GM23338 (cell line): ENCODE measurements around the gene DHRSX. TPM values are rescaled to one million over a fixed set of nuclear protein-coding genes. Genes with fewer than 3 reads are reported as not detected.

Experiments used
- ATAC-seq: fragments of 200-7000 bp; cut with Tn5 transposase; 3 replicates; pipeline ENCODE4 v1.9.1; 2020
- DNase-seq: peaks from one replicate; pipeline ENCODE4 v3.0.0-alpha.2; 2015; ENCODE audit warnings: low spot score
- H2AFZ ChIP-seq: fragments of 200-600 bp; sonication (generic); 2 replicates; pipeline ENCODE4 v1.8.0; 2016; ENCODE audit warnings: antibody characterized with exemption, mild to moderate bottlenecking, moderate library complexity
- H3F3A ChIP-seq: fragments of 200-600 bp; sonication (generic); replicated peaks from 2 replicates; pipeline ENCODE4 v1.8.0; 2017; ENCODE audit warnings: antibody characterized with exemption, mixed run types, low read depth
- H3K27ac ChIP-seq: fragments of 200-600 bp; sonication (generic); 2 replicates; pipeline ENCODE4 v1.6.1; 2016; ENCODE audit warnings: low read depth
- H3K27me3 ChIP-seq: fragments of 200-600 bp; sonication (generic); 2 replicates; pipeline ENCODE4 v1.8.0; 2016; ENCODE audit warnings: mild to moderate bottlenecking, mixed run types, moderate library complexity; ENCODE audit not compliant: insufficient read depth
- H3K36me3 ChIP-seq: fragments of 200-600 bp; sonication (generic); 2 replicates; pipeline ENCODE4 v1.8.0; 2016; ENCODE audit warnings: mild to moderate bottlenecking; ENCODE audit not compliant: insufficient read depth
- H3K4me1 ChIP-seq: fragments of 200-600 bp; sonication (generic); 2 replicates; pipeline ENCODE4 v1.8.0; 2016; ENCODE audit warnings: mild to moderate bottlenecking, moderate library complexity; ENCODE audit not compliant: insufficient read depth
- H3K4me2 ChIP-seq: fragments of 200-600 bp; sonication (generic); 2 replicates; pipeline ENCODE4 v1.7.1; 2017; ENCODE audit warnings: mixed run types
- H3K4me3 ChIP-seq: fragments of 200-600 bp; sonication (generic); 2 replicates; pipeline ENCODE4 v1.6.1; 2016; ENCODE audit warnings: mixed run types
- H3K79me2 ChIP-seq: fragments of 200-600 bp; sonication (generic); replicated peaks from 2 replicates; pipeline ENCODE4 v1.8.0; 2017; ENCODE audit warnings: mild to moderate bottlenecking; ENCODE audit not compliant: insufficient read depth
- H3K9me2 ChIP-seq: fragments of 200-600 bp; sonication (generic); 2 replicates; pipeline ENCODE4 v1.8.0; 2017; ENCODE audit not compliant: insufficient read depth
- H4K20me1 ChIP-seq: fragments of 200-600 bp; sonication (generic); replicated peaks from 2 replicates; pipeline ENCODE4 v1.8.0; 2017; ENCODE audit warnings: mild to moderate bottlenecking; ENCODE audit not compliant: insufficient read depth
- H3K27ac Mint-ChIP-seq: 2 replicates; pipeline ENCODE4 v1.8.0; 2020; ENCODE audit warnings: inconsistent platforms, mild to moderate bottlenecking, moderate library complexity, mixed read lengths
- H3K27me3 Mint-ChIP-seq: 3 replicates; pipeline ENCODE4 v1.8.0; 2022; ENCODE audit warnings: low read depth, mild to moderate bottlenecking, moderate library complexity, mixed read lengths, inconsistent platforms; ENCODE audit not compliant: insufficient read depth, poor library complexity
- H3K36me3 Mint-ChIP-seq: 3 replicates; pipeline ENCODE4 v1.8.0; 2021; ENCODE audit warnings: low read depth, mild to moderate bottlenecking, inconsistent platforms, moderate library complexity, mixed read lengths
- H3K4me1 Mint-ChIP-seq: 3 replicates; pipeline ENCODE4 v1.8.0; 2020; ENCODE audit warnings: mild to moderate bottlenecking, inconsistent platforms, mixed read lengths
- H3K4me3 Mint-ChIP-seq: 3 replicates; pipeline ENCODE4 v1.8.0; 2021; ENCODE audit warnings: moderate library complexity, mild to moderate bottlenecking, inconsistent platforms, mixed read lengths
- H3K9me3 Mint-ChIP-seq: 3 replicates; pipeline ENCODE4 v1.8.0; 2020; ENCODE audit warnings: moderate library complexity, mild to moderate bottlenecking, inconsistent platforms, mixed read lengths
- CREB1 ChIP-seq: fragments of 250-450 bp; sonication (Bioruptor Pico); IDR thresholded peaks from 2 replicates; pipeline ENCODE4 v1.5.0; 2020; ENCODE audit warnings: low read depth, mild to moderate bottlenecking, moderate library complexity
- CTCF ChIP-seq, 2 experiments: fragments of 200-600 bp in 1 of 2; sonication (generic) in 1 of 2; conservative IDR thresholded peaks; 2 replicates each; pipeline versions ENCODE4 v1.5.1 to v1.6.1; 2016 to 2017; ENCODE audit warnings: antibody characterized with exemption in 2 of 2, low read depth in 2 of 2, mild to moderate bottlenecking in 2 of 2, moderate library complexity in 1 of 2
- ETS1 ChIP-seq: IDR thresholded peaks from 2 replicates; pipeline ENCODE4 v1.6.1; 2016; ENCODE audit warnings: antibody characterized with exemption
- EZH2 ChIP-seq: fragments of 200-600 bp; sonication (generic); IDR thresholded peaks from one replicate; pipeline ENCODE4 v1.8.0; 2017; ENCODE audit warnings: antibody characterized with exemption, mild to moderate bottlenecking, low read depth; ENCODE audit not compliant: unreplicated experiment
- EZH2phosphoT487 ChIP-seq: fragments of 200-600 bp; sonication (generic); IDR thresholded peaks from one replicate; pipeline ENCODE4 v1.8.1; 2018; ENCODE audit warnings: antibody characterized with exemption; ENCODE audit not compliant: unreplicated experiment
- JUNB ChIP-seq: IDR thresholded peaks from one replicate; pipeline ENCODE4 v1.6.1; 2016; ENCODE audit warnings: antibody characterized with exemption; ENCODE audit not compliant: unreplicated experiment
- NANOG ChIP-seq: IDR thresholded peaks from 2 replicates; pipeline ENCODE4 v1.6.1; 2016; ENCODE audit warnings: antibody characterized with exemption, borderline replicate concordance
- STAT1 ChIP-seq: IDR thresholded peaks from one replicate; pipeline ENCODE4 v1.6.1; 2016; ENCODE audit warnings: antibody characterized with exemption; ENCODE audit not compliant: unreplicated experiment
- ZNF331 ChIP-seq: fragments of 250-450 bp; sonication (Bioruptor Pico); IDR thresholded peaks from 2 replicates; pipeline ENCODE4 v1.5.0; 2020; ENCODE audit warnings: low read depth, mild to moderate bottlenecking, moderate library complexity
- ZNF462 ChIP-seq: fragments of 250-450 bp; sonication (Bioruptor Pico); IDR thresholded peaks from 2 replicates; pipeline ENCODE4 v1.5.0; 2020; ENCODE audit warnings: mild to moderate bottlenecking, moderate library complexity
- polyA plus RNA-seq: library from polyadenylated mRNA; unstranded; fragments of >200 nt; fragmentation: Nextera tagmentation; extraction: Ambion mirVana; gene quantifications from 2 replicates; pipeline ENCODE4 v1.2.1, GENCODE V29; 2016
- total RNA-seq: library from RNA; depleted of rRNA; stranded (reverse); fragments of >200 nt; shearing (Covaris generic); gene quantifications from 2 replicates; pipeline ENCODE4 v1.2.3, GENCODE V29; 2014

The DHRSX gene
- total and polyA plus RNA-seq, 2 experiments from 2014 or later: 33.9 to 43.0 TPM

- TF ChIP-seq CTCF (conservative IDR thresholded peaks at IDR 0.05; ENCODE audit: low read depth in 2 of 2): no peak
Observed at GRCh38 chrX:2264179-2265030, 236.4 kb downstream of the DHRSX start (continued).

- H3K27me3 Mint-ChIP-seq: peaks cover 22% of the 10 kb centered on the region
- Histone ChIP-seq H2AFZ (no peak overlapping the region), H3K27ac (no peak overlapping the region), H3K4me1 (peaks cover 7% of the 10 kb centered on the region; the same call in 1 of the 2 replicates), H4K20me1 (no peaks in the 10 kb centered on the region), H3K27me3 (no peaks in the 10 kb centered on the region), H3K79me2 (no peaks in the 10 kb centered on the region), H3K4me2 (no peak overlapping the region), H3K36me3 (no peaks in the 10 kb centered on the region), H3K9me2 (no peaks in the 10 kb centered on the region), H3F3A (no peaks in the 10 kb centered on the region), H3K4me3 (no peak overlapping the region)
- H3K4me1 Mint-ChIP-seq: peaks cover 11% of the 10 kb centered on the region
- peak; percentile 11; the same call in 1 of the 3 replicates for ATAC-seq
- H3K9me3 Mint-ChIP-seq: peaks cover 7% of the 10 kb centered on the region; the same call in 2 of the 3 replicates
- no peak for DNase-seq
- H3K27ac Mint-ChIP-seq: no peak overlapping the region
- no peak overlapping the region for H3K4me3 Mint-ChIP-seq
- H3K36me3 Mint-ChIP-seq: peaks cover 34% of the 10 kb centered on the region
- no peak for TF ChIP-seq CTCF (conservative IDR thresholded peaks at IDR 0.05; ENCODE audit: low read depth in 2 of 2)
- no peak for TF ChIP-seq NANOG
- no peak for TF ChIP-seq STAT1
- no peak for TF ChIP-seq ZNF331
- TF ChIP-seq CREB1 (CRISPR knock-in tag): no peak
- no peak for TF ChIP-seq EZH2
- no peak for TF ChIP-seq ETS1
- TF ChIP-seq ZNF462 (CRISPR knock-in tag): no peak
- no peak for TF ChIP-seq EZH2phosphoT487
- TF ChIP-seq JUNB: no peak
Observed at GRCh38 chrX:2263203-2263602, 237.6 kb downstream of the DHRSX start.
